CD4-positive, alpha-beta memory T cell (primary cell): ENCODE measurements around the gene ZNF367. TPM values are rescaled to one million over a fixed set of nuclear protein-coding genes. Genes with fewer than 3 reads are reported as not detected.
A peak's percentile ranks its signal among the peaks of the same experiment; 100 is the strongest.

Experiments
- CTCF ChIA-PET: fragments of 350-600 bp; sonication (Branson Sonifier 250); formaldehyde crosslinking; loops from one replicate; lab custom pipeline; 2021; ENCODE audit warnings: inconsistent platforms; ENCODE audit not compliant: partially characterized antibody; lab: Charles Lee
- POLR2A ChIA-PET: fragments of 350-600 bp; sonication (Branson Sonifier 250); formaldehyde crosslinking; loops from one replicate; lab custom pipeline; 2021; ENCODE audit not compliant: partially characterized antibody; lab: Charles Lee
- DNase-seq, 5 donors: peaks; one replicate each; pipeline versions ENCODE4 v3.0.0 to v3.0.0-alpha.2; 2020 to 2022; ENCODE audit warnings: mixed read lengths in 1 of 5
- H3K27ac ChIP-seq: one replicate; pipeline ENCODE4 v1.7.0; 2013; ENCODE audit warnings: low read depth, low read length
- H3K27me3 ChIP-seq: 2 replicates; pipeline ENCODE4 v1.7.0; 2013; ENCODE audit warnings: mild to moderate bottlenecking, low read length, moderate library complexity; ENCODE audit not compliant: insufficient read depth
- H3K36me3 ChIP-seq: 2 replicates; pipeline ENCODE4 v1.7.0; 2013; ENCODE audit warnings: mild to moderate bottlenecking, low read length, moderate library complexity; ENCODE audit not compliant: insufficient read depth
- H3K4me1 ChIP-seq: 2 replicates; pipeline ENCODE4 v1.7.0; 2013; ENCODE audit warnings: mild to moderate bottlenecking, low read length, moderate library complexity; ENCODE audit not compliant: insufficient read depth
- H3K4me3 ChIP-seq, 2 donors: one replicate each; pipeline ENCODE4 v1.7.0; 2013; ENCODE audit warnings: low read length in 2 of 2, mild to moderate bottlenecking in 1 of 2
- H3K9me3 ChIP-seq, 2 donors: one replicate each; pipeline ENCODE4 v1.7.0; 2013; ENCODE audit warnings: low read length in 2 of 2, control low read depth in 1 of 2; ENCODE audit not compliant: control insufficient read depth in 1 of 2
- H3K27ac Mint-ChIP-seq, 7 donors: one replicate each; pipeline ENCODE4 v1.8.0; 2020 to 2021; ENCODE audit warnings: mixed read lengths in 7 of 7, mild to moderate bottlenecking in 6 of 7, inconsistent platforms in 3 of 7, moderate library complexity in 3 of 7
- H3K27me3 Mint-ChIP-seq, 2 donors: one replicate each; pipeline ENCODE4 v1.8.0; 2020 to 2021; ENCODE audit warnings: mixed read lengths in 2 of 2
- H3K36me3 Mint-ChIP-seq, 2 donors: one replicate each; pipeline ENCODE4 v1.8.0; 2020 to 2021; ENCODE audit warnings: mixed read lengths in 2 of 2, inconsistent platforms in 1 of 2, mild to moderate bottlenecking in 1 of 2
- H3K4me1 Mint-ChIP-seq, 4 donors: one replicate each; pipeline ENCODE4 v1.8.0; 2020 to 2021; ENCODE audit warnings: mixed read lengths in 4 of 4, mild to moderate bottlenecking in 1 of 4
- H3K4me3 Mint-ChIP-seq, 8 donors: one replicate each; pipeline ENCODE4 v1.8.0; 2020 to 2021; ENCODE audit warnings: mixed read lengths in 8 of 8, mild to moderate bottlenecking in 7 of 8, moderate library complexity in 6 of 8, inconsistent platforms in 3 of 8
- H3K9me3 Mint-ChIP-seq, 8 donors: one replicate each; pipeline ENCODE4 v1.8.0; 2020 to 2021; ENCODE audit warnings: mixed read lengths in 8 of 8, mild to moderate bottlenecking in 5 of 8, inconsistent platforms in 3 of 8, moderate library complexity in 1 of 8
- intact Hi-C: fragments of 100-400 bp; cut with micrococcal nuclease; formaldehyde crosslinking; loops from one replicate; pipeline ENCODE4 v1.15.1; 2023
- polyA plus RNA-seq, 2 donors: library from polyadenylated mRNA; unstranded; fragments of 300-500 nt; fragmentation: Illumina TruSeq; gene quantifications; one replicate each; pipeline ENCODE4 v1.2.3, GENCODE V29; 2021
- total RNA-seq, 2 experiments: library from RNA; stranded (reverse); gene quantifications; one replicate each; pipeline ENCODE4 v1.2.3, GENCODE V29; 2021

Gene ZNF367
- total and polyA plus RNA-seq, 4 experiments from 2014 or later = 0.39 to 5.4 (median 3.4) TPM

DNA sequence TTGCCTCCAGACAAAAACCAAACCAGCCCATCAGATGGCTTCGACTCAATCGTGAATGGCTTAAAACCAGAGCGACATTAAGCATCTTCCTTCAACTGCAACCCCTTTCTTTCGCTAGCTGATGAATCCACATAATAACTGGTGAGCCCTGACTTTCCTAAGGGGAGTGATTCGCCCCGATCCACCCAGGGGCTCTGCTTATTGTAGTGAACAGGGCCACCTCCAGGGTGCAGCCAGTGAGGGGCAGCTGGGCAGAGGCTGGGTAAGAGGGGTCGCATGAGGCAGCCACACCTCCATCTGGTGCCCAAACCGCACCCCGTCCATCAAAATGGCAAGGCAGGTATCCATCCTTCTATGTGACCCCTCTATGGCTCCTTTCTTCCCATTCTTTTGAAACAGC lies 72.6 kb downstream of the ZNF367 start:
- H3K4me3 ChIP-seq = no peak overlapping the region
- Mint-ChIP-seq H3K27ac (peak overlapping the region in 1 of 7 donors; percentile 55), H3K4me1 (peaks cover 0 to 3% (median 0%) of the 10 kb centered on the region in 4 donors), H3K27me3 (no peaks in the 10 kb centered on the region), H3K4me3 (no peak overlapping the region), H3K36me3 (peaks cover 9 to 28% of the 10 kb centered on the region in 2 donors), H3K9me3 (peaks cover 0 to 6% (median 0%) of the 10 kb centered on the region in 8 donors)
- H3K4me1 ChIP-seq = no peaks in the 10 kb centered on the region
- CTCF ChIA-PET = no interaction called here
- H3K36me3 ChIP-seq = no peaks in the 10 kb centered on the region
- no peak for DNase-seq
- intact Hi-C loops = no loop called here
- POLR2A ChIA-PET = interaction anchor here (0.6 kb wide), 1 partner anchor 224 kb away, joined by 3 read pairs; no protein-coding TSS in a partner anchor
- no peak overlapping the region for H3K27ac ChIP-seq
- H3K9me3 ChIP-seq = no peaks in the 10 kb centered on the region
- no peaks in the 10 kb centered on the region for H3K27me3 ChIP-seq

DNA sequence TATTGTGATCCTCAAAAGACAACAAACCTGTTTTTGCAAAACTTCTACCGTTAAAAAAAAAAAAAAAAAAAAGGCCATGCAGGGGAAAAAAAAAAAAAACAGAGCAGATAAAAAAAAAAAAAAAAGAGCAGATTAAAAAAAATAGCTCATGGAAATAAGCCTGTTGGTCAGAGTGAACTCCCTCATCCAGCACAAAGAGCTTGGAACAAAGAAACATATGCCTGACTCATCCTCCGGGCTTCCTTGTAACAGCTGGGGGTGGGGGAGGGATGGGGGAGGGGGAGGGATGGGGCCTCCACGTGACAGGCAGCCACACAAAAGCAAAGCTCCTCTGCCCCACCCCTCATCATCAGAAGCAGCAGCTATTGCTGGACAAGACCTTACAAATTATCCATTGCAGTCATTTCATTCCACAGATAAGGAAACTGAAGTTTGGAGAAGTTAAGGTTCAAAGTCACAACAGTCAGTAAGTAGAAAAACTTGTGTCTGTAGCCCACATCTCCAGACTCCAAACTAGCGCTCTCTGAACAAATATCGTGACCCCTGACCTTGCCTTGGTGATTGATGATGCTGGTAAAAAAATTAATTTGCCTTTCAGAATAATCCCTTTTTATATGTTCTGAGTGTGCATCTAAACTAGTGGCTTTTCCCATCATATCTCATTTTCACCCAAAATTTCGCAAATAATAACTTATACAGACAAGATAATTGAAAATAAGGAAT lies 73.6 kb downstream of the ZNF367 start:
- no peak for DNase-seq
- Histone ChIP-seq H3K4me1 (no peaks in the 10 kb centered on the region), H3K4me3 (no peak overlapping the region), H3K9me3 (no peaks in the 10 kb centered on the region), H3K27me3 (no peaks in the 10 kb centered on the region), H3K27ac (no peak overlapping the region), H3K36me3 (no peaks in the 10 kb centered on the region)
- Mint-ChIP-seq H3K27ac (no peak overlapping the region), H3K36me3 (peaks cover 9 to 28% of the 10 kb centered on the region in 2 donors), H3K9me3 (peaks cover 0 to 6% (median 0%) of the 10 kb centered on the region in 8 donors), H3K4me1 (peaks cover 0 to 3% (median 0%) of the 10 kb centered on the region in 4 donors), H3K27me3 (no peaks in the 10 kb centered on the region), H3K4me3 (no peak overlapping the region)
- ChIA-PET POLR2A (no interaction called here), CTCF (interaction anchor here (1.4 kb wide), 1 partner anchor 27 kb away, joined by 3 read pairs; no protein-coding TSS in a partner anchor)
- intact Hi-C loops = no loop called here

DNA sequence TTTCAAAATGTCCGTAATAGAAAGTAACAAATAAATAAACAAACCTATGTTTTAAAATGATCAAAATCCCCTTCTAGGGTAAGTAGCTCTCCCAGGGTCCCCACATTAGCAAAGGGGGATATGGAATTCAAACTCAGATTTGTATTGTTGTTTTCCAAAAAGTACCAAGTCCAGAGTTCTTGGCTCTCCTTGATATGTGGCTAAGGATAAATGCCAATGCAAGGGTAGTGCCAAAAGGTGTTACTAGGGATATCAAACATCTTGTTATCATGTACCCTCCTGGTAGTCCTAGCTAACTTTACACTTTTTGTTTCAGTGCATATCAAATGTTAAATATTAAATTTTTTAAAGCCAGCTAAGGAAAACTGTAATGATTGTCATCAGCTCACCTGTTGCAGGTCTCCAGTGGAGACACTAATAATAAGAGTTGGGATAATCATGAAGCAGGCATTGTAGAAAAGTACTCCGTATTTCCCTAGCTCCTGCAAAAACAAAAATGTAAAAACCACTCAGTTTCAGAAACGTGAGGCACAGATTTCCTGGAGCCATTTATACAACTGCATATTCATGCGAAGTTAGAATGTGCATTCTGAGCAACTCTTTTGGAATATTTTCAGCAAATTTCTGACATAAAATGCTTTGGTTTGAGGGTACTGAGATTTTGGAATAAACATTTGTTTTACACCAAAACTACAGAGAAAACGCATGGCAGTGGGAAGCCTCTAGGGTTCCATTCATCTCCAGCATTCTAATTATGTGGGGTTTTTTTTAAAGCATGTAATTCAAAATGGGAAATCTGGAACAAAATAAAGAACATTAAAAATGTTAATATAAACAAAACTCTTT lies 74.4 kb downstream of the ZNF367 start:
- ChIA-PET POLR2A (no interaction called here), CTCF (interaction anchor here (1.0 to 1.4 kb wide), 2 partner anchors 26 to 98 kb away, joined by 3 read pairs; no protein-coding TSS in a partner anchor)
- H3K27ac ChIP-seq = no peak overlapping the region
- H3K27me3 Mint-ChIP-seq = no peaks in the 10 kb centered on the region
- H3K27ac Mint-ChIP-seq = no peak overlapping the region
- H3K36me3 Mint-ChIP-seq = peaks cover 9 to 22% of the 10 kb centered on the region in 2 donors
- no peak overlapping the region for H3K4me3 Mint-ChIP-seq
- H3K4me1 Mint-ChIP-seq = peaks cover 0 to 3% (median 0%) of the 10 kb centered on the region in 4 donors
- H3K36me3 ChIP-seq = no peaks in the 10 kb centered on the region
- H3K4me3 ChIP-seq = no peak overlapping the region
- no peak for DNase-seq
- intact Hi-C loops = no loop called here
- H3K4me1 ChIP-seq = no peaks in the 10 kb centered on the region
- no peaks in the 10 kb centered on the region for H3K9me3 ChIP-seq
- no peaks in the 10 kb centered on the region for H3K27me3 ChIP-seq
- peaks cover 0 to 6% (median 0%) of the 10 kb centered on the region in 8 donors for H3K9me3 Mint-ChIP-seq

DNA sequence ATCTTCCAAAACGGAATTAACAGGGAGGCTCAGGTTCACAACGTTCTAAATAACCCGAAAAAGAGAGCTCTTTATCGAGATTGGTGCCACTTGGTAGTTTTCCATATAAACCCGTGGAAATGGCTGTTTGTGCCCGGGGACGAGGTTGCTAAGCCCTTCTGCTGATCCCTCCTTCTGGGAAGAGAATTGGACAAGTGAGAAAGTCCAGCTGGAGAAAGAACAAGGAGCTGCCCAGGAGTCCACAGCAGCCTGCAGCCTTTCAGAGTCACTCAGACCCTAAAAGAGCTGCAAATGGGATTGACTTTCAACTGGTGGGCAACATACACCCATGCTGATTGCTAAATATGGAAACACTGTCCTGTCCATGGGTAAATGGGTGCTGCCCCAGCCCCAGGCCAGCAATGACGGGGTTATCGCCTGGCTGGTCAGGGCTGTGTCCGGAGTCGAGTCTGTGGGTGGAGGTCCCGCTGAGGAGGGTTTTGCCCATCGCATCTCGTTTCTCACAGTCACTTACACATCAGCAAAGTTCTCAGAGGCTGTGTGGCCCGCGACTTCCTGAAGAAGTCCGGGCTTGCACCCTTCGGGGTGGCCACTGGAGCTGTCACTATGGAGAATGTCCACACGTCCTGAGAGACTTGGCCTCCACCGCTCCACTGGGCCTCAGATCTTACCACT lies 75.5 kb downstream of the ZNF367 start:
- H3K4me3 Mint-ChIP-seq = no peak overlapping the region
- Histone ChIP-seq H3K4me1 (no peaks in the 10 kb centered on the region), H3K36me3 (no peaks in the 10 kb centered on the region), H3K27me3 (no peaks in the 10 kb centered on the region), H3K9me3 (no peaks in the 10 kb centered on the region), H3K4me3 (no peak overlapping the region), H3K27ac (no peak overlapping the region)
- ChIA-PET CTCF (interaction anchor here (1.0 kb wide), 1 partner anchor 99 kb away, joined by 3 read pairs; no protein-coding TSS in a partner anchor), POLR2A (no interaction called here)
- H3K27ac Mint-ChIP-seq = no peak overlapping the region
- H3K9me3 Mint-ChIP-seq = no peaks in the 10 kb centered on the region
- H3K4me1 Mint-ChIP-seq = peaks cover 0 to 3% (median 0%) of the 10 kb centered on the region in 4 donors
- H3K36me3 Mint-ChIP-seq = peaks cover 5 to 12% of the 10 kb centered on the region in 2 donors
- no peak for DNase-seq
- intact Hi-C loops = no loop called here
- no peaks in the 10 kb centered on the region for H3K27me3 Mint-ChIP-seq

DNA sequence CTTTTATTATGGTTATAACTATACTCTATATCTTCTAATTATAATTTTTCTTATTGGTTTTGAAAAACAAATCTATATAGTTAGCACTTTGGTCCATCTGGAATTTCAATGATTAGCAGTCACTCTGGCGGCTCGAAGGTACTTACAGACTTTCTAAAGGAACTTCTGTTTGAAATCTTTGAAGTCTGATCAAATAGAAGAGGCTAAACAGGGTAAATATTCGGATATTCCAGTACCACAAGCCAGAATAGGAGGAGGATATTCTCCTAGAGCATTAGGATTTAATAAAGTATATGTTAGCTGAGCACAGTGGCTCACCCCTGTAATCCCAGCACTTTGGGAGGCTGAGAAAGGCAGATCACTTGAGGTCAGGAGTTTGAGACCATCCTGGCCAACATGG lies 77.5 kb downstream of the ZNF367 start:
- no peaks in the 10 kb centered on the region for H3K4me1 ChIP-seq
- no peak overlapping the region for H3K27ac Mint-ChIP-seq
- no peaks in the 10 kb centered on the region for H3K27me3 Mint-ChIP-seq
- peaks cover 5 to 8% of the 10 kb centered on the region in 2 donors for H3K36me3 Mint-ChIP-seq
- no peak overlapping the region for H3K27ac ChIP-seq
- intact Hi-C loops = no loop called here
- ChIA-PET CTCF (no interaction called here), POLR2A (no interaction called here)
- no peaks in the 10 kb centered on the region for H3K36me3 ChIP-seq
- DNase-seq = no peak
- H3K9me3 ChIP-seq = no peaks in the 10 kb centered on the region
- no peaks in the 10 kb centered on the region for H3K9me3 Mint-ChIP-seq
- no peaks in the 10 kb centered on the region for H3K27me3 ChIP-seq
- H3K4me1 Mint-ChIP-seq = peaks cover 0 to 3% (median 0%) of the 10 kb centered on the region in 4 donors
- H3K4me3 ChIP-seq = no peak overlapping the region
- no peak overlapping the region for H3K4me3 Mint-ChIP-seq

DNA sequence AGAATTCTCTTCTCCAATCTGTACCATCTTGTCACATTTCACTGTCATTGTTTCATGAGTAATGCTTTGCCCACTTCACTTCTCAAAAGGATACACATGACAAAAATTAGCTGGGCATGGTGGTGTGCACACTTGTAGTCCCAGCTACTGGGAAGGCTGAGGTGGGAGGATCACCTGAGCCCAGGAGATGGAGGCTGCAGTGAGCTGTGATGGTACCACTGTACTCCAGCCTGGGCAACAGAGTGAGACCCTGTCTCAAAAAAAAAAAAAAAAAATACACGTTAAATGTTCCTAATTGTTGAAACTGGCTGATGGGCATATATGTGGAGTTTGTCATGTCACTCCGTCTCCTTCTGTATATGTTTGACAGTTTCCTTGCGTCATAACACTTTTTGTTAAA lies 79.9 kb downstream of the ZNF367 start:
- no peak for DNase-seq
- no peaks in the 10 kb centered on the region for H3K27me3 ChIP-seq
- Mint-ChIP-seq H3K4me3 (no peak overlapping the region), H3K36me3 (peaks cover 4 to 13% of the 10 kb centered on the region in 2 donors), H3K9me3 (no peaks in the 10 kb centered on the region), H3K27ac (no peak overlapping the region), H3K4me1 (no peaks in the 10 kb centered on the region), H3K27me3 (no peaks in the 10 kb centered on the region)
- no peak overlapping the region for H3K27ac ChIP-seq
- no peaks in the 10 kb centered on the region for H3K9me3 ChIP-seq
- H3K4me3 ChIP-seq = no peak overlapping the region
- H3K36me3 ChIP-seq = no peaks in the 10 kb centered on the region
- no peaks in the 10 kb centered on the region for H3K4me1 ChIP-seq
- intact Hi-C loops = no loop called here
- ChIA-PET CTCF (interaction anchor here (1.3 to 1.4 kb wide), 2 partner anchors 9 to 10 kb away, joined by 3 read pairs; no protein-coding TSS in a partner anchor), POLR2A (no interaction called here)
